ENCODE measurements around the gene COL23A1.

The COL23A1 gene

GRCh38 chr5:178469975-178470759 lies 120.0 kb downstream of the COL23A1 start:
- no peak for DNase-seq

GRCh38 chr5:178469011-178469974 lies 120.9 kb downstream of the COL23A1 start:
- no peak for DNase-seq

GRCh38 chr5:178468196-178468685 lies 122.0 kb downstream of the COL23A1 start:
- no peak for DNase-seq

- DNase-seq, result no peak
Observed at GRCh38 chr5:178467568-178468195, 122.5 kb downstream of the COL23A1 start.

- DNase-seq, result no peak
Observed at GRCh38 chr5:178467205-178467567, 123.0 kb downstream of the COL23A1 start.

GRCh38 chr5:178466342-178466741 lies 123.9 kb downstream of the COL23A1 start:
- no peak for DNase-seq

GRCh38 chr5:178465861-178466288 lies 124.3 kb downstream of the COL23A1 start:
- no peak for DNase-seq

- no peak for DNase-seq
Observed at GRCh38 chr5:178465228-178465860, 124.8 kb downstream of the COL23A1 start.

- DNase-seq, result no peak
Observed at GRCh38 chr5:178464431-178465048, 125.7 kb downstream of the COL23A1 start.

- no peak for DNase-seq
Observed at GRCh38 chr5:178463321-178464155, 126.7 kb downstream of the COL23A1 start.

- no peak for DNase-seq
Observed at GRCh38 chr5:178462816-178463215, 127.4 kb downstream of the COL23A1 start.

- DNase-seq, result no peak
Observed at GRCh38 chr5:178462076-178462475, 128.1 kb downstream of the COL23A1 start.

GRCh38 chr5:178461004-178461730 lies 129.0 kb downstream of the COL23A1 start:
- no peak for DNase-seq

GRCh38 chr5:178460598-178460997 lies 129.6 kb downstream of the COL23A1 start:
- no peak for DNase-seq

GRCh38 chr5:178460174-178460573 lies 130.0 kb downstream of the COL23A1 start:
- DNase-seq, result no peak

GRCh38 chr5:178458140-178458539 lies 132.1 kb downstream of the COL23A1 start:
- DNase-seq, result no peak

GRCh38 chr5:178457471-178457870 lies 132.7 kb downstream of the COL23A1 start:
- no peak for DNase-seq

GRCh38 chr5:178455480-178455835 lies 134.7 kb downstream of the COL23A1 start:
- no peak for DNase-seq

GRCh38 chr5:178454821-178455479 lies 135.2 kb downstream of the COL23A1 start:
- no peak for DNase-seq

- no peak for DNase-seq
Observed at GRCh38 chr5:178454303-178454702, 135.9 kb downstream of the COL23A1 start.
